K562 (cell line): Measurements from ENCODE around the gene ATXN7L2. TPM values are rescaled to one million over a fixed set of nuclear protein-coding genes. Genes with fewer than 3 reads are reported as not detected.

Experiments used
- ATAC-seq: fragments of 200-7000 bp; cut with Tn5 transposase; 3 replicates; pipeline ENCODE4 v1.9.1; 2020; ENCODE audit warnings: moderate library complexity
- BruUV-seq: library from RNA; stranded (reverse); fragments of 400-500 nt; replicated peaks from 2 replicates; lab custom pipeline; 2021; lab: Mats Ljungman, UMichigan
- CTCF ChIA-PET: fragments of 300-600 bp; formaldehyde crosslinking; extraction: SDS; loops from one replicate; lab custom pipeline; 2021; ENCODE audit warnings: low intra/inter-chr PET ratio; lab: Yijun Ruan, JAX
- POLR2A ChIA-PET: fragments of 300-600, 350-650 bp; sonication (Branson Sonifier 250); formaldehyde crosslinking; extraction: SDS; loops from one replicate; lab custom pipeline; 2021; ENCODE audit warnings: antibody characterized with exemption, inconsistent platforms; lab: Yijun Ruan, JAX
- DNase-seq, 4 experiments: peaks; one replicate each; pipeline versions ENCODE4 v3.0.0 to v3.0.0-alpha.2; 2011 to 2018; ENCODE audit warnings: low spot score in 3 of 4, mixed read lengths in 3 of 4; ENCODE audit errors: extremely low read depth in 1 of 4
- FAIRE-seq: peaks from 2 replicates; lab custom pipeline; 2011; peaks lifted over from hg19 to GRCh38; lab: Jason Lieb, UNC
- H2AFZ ChIP-seq: 2 replicates; pipeline ENCODE4 v1.6.0; 2011; ENCODE audit warnings: low read depth, low read length, control low read depth, inconsistent platforms
- H3K27ac ChIP-seq: fragments of 200-600 bp; 3 replicates; pipeline ENCODE4 v1.8.0; 2011; ENCODE audit warnings: low read depth, mild to moderate bottlenecking, control low read depth, inconsistent platforms, low read length, moderate library complexity, mixed read lengths; ENCODE audit errors: extremely low read depth
- H3K27me3 ChIP-seq, 2 experiments: fragments of 300-600 bp in 1 of 2; 2 replicates in 1 of 2; 3 replicates in 1 of 2; pipeline versions ENCODE4 v1.6.0 to v1.8.0; 2011; ENCODE audit warnings: inconsistent platforms in 2 of 2, low read length in 2 of 2, mild to moderate bottlenecking in 1 of 2, mixed read lengths in 1 of 2, moderate library complexity in 1 of 2; ENCODE audit not compliant: control insufficient read depth in 2 of 2, insufficient read depth in 2 of 2
- H3K36me3 ChIP-seq: fragments of 300-600 bp; 3 replicates; pipeline ENCODE4 v1.8.0; 2011; ENCODE audit warnings: mild to moderate bottlenecking, low read length, inconsistent platforms; ENCODE audit not compliant: control insufficient read depth, insufficient read depth
- H3K4me1 ChIP-seq, 2 experiments: fragments of 200-600 bp in 1 of 2; replicated peaks in 1 of 2; 2 replicates in 1 of 2; 3 replicates in 1 of 2; pipeline versions ENCODE4 v1.5.1 to v1.8.0; 2011; ENCODE audit warnings: inconsistent platforms in 2 of 2, low read length in 2 of 2, mild to moderate bottlenecking in 1 of 2, mixed read lengths in 1 of 2, moderate library complexity in 1 of 2; ENCODE audit not compliant: control insufficient read depth in 2 of 2, insufficient read depth in 2 of 2
- H3K4me2 ChIP-seq: 2 replicates; pipeline ENCODE4 v1.6.1; 2011; ENCODE audit warnings: low read length, control low read depth, inconsistent platforms, mixed read lengths; ENCODE audit not compliant: insufficient read depth
- H3K4me3 ChIP-seq: fragments of 200-600 bp; sonication (generic), shearing (Covaris generic); 2 replicates; pipeline ENCODE4 v1.5.1; 2016; ENCODE audit warnings: control low read depth, inconsistent platforms
- H3K79me2 ChIP-seq: fragments of 200-600 bp; 3 replicates; pipeline ENCODE4 v1.8.0; 2011; ENCODE audit warnings: low read length, inconsistent platforms; ENCODE audit not compliant: control insufficient read depth, insufficient read depth
- H3K9ac ChIP-seq, 2 experiments: 2 replicates each; pipeline versions ENCODE4 v1.6.0 to v1.6.1; 2011; ENCODE audit warnings: low read depth in 2 of 2, low read length in 2 of 2, control low read depth in 1 of 2, inconsistent platforms in 1 of 2, mild to moderate bottlenecking in 1 of 2, mixed read lengths in 1 of 2; ENCODE audit not compliant: insufficient read depth in 1 of 2
- H3K9me1 ChIP-seq: one replicate; pipeline ENCODE4 v1.6.0; 2011; ENCODE audit warnings: inconsistent platforms, mild to moderate bottlenecking, low read length, moderate library complexity; ENCODE audit not compliant: control insufficient read depth, insufficient read depth
- H3K9me3 ChIP-seq: replicated peaks from 2 replicates; pipeline ENCODE4 v1.5.1; 2011; ENCODE audit warnings: low read depth, low read length, inconsistent platforms; ENCODE audit not compliant: control insufficient read depth, insufficient read depth
- H4K20me1 ChIP-seq: replicated peaks from 2 replicates; pipeline ENCODE4 v1.6.1; 2011; ENCODE audit warnings: low read length, inconsistent platforms, mixed read lengths; ENCODE audit not compliant: control insufficient read depth, insufficient read depth
- ATF1 ChIP-seq, 2 experiments: fragments of 450-650 bp in 1 of 2; IDR thresholded peaks; 2 replicates each; pipeline ENCODE4 v1.6.1; 2016; ENCODE audit warnings: missing compliant biosample characterization in 1 of 2, missing genetic modification characterization in 1 of 2
- CBX2 ChIP-seq: fragments of 200-600 bp; sonication (generic); IDR thresholded peaks from one replicate; pipeline ENCODE4 v1.6.1; 2012; ENCODE audit warnings: mild to moderate bottlenecking, low read length, inconsistent platforms; ENCODE audit not compliant: insufficient read depth, poor library complexity, severe bottlenecking
- CBX8 ChIP-seq: fragments of 200-600 bp; sonication (generic); IDR thresholded peaks from 2 replicates; pipeline ENCODE4 v1.6.1; 2012; ENCODE audit warnings: borderline replicate concordance, mixed run types, low read depth, mild to moderate bottlenecking, moderate library complexity, mixed read lengths, low read length, control low read depth, inconsistent platforms; ENCODE audit not compliant: poor library complexity, severe bottlenecking; ENCODE audit errors: extremely low read depth
- MEIS2 ChIP-seq: fragments of 450-650 bp; IDR thresholded peaks from 2 replicates; pipeline ENCODE4 v1.6.1; 2014; ENCODE audit warnings: mild to moderate bottlenecking; ENCODE audit not compliant: partially characterized antibody
- SMC3 ChIP-seq: conservative IDR thresholded peaks from 2 replicates; pipeline ENCODE4 v1.6.1; 2011; ENCODE audit warnings: low read depth, low read length, improper control_type of control experiment; ENCODE audit not compliant: insufficient read depth
- ZNF717 ChIP-seq: fragments of 250-450 bp; sonication (Bioruptor Pico); IDR thresholded peaks from 2 replicates; pipeline ENCODE4 v1.5.0; 2021
- WGBS: fragments of 100-300 bp; shearing (Covaris generic); methylation state at CpG from one replicate; pipeline ENCODE4 v1.1.6; 2016; ENCODE audit warnings: low coverage, mixed read lengths; ENCODE audit not compliant: insufficient coverage; ENCODE audit errors: missing lambda C conversion rate; 5-methylcytosine and 5-hydroxymethylcytosine counted together
- in situ Hi-C: fragments of 300-500 bp; cut with MboI; formaldehyde crosslinking; loops from 4 replicates; pipeline ENCODE4 v1.15.0; 2018; ENCODE audit warnings: inconsistent platforms, mixed read lengths
- intact Hi-C: fragments of 100-400 bp; cut with micrococcal nuclease; formaldehyde crosslinking; loops from 2 replicates; pipeline ENCODE4 v1.14.2; 2022
- polyA plus RNA-seq, 8 experiments: library from polyadenylated mRNA; depleted of rRNA in 4 of 8; stranded (reverse) in 5 of 8; unstranded in 3 of 8; fragments of >200 nt; fragmentation: Nextera tagmentation in 2 of 8; fragmentation: Illumina TruSeq in 1 of 8; extraction: Ambion mirVana in 2 of 8; extraction: Trizol in 1 of 8; gene quantifications; 2 replicates each; pipeline versions ENCODE4 v1.2.1 to v1.2.3, GENCODE V29; 2011 to 2014; ENCODE audit warnings: inconsistent platforms in 1 of 8, missing spikeins in 1 of 8
- total RNA-seq, 7 experiments: library from RNA; depleted of rRNA in 6 of 7; stranded (reverse); fragments of >200 nt in 6 of 7; fragmentation: Illumina TruSeq in 2 of 7; extraction: Trizol in 2 of 7; gene quantifications; 2 replicates each; pipeline versions ENCODE4 v1.2.1 to v1.2.3, GENCODE V29; 2011 to 2021; ENCODE audit warnings: low replicate concordance in 1 of 7
- TF ChIP-seq, protein P1 (sequence below): IDR thresholded peaks from 2 replicates; pipeline ENCODE4 v1.6.1; 2016; ENCODE audit warnings: missing genetic modification characterization, missing compliant biosample characterization
- TF ChIP-seq, protein P2 (sequence below): fragments of 250-450 bp; sonication (Bioruptor Pico); IDR thresholded peaks from 2 replicates; pipeline ENCODE4 v1.4.0; 2020; ENCODE audit warnings: mild to moderate bottlenecking, moderate library complexity

Gene ATXN7L2
- total and polyA plus RNA-seq, 9 of the 15 experiments (the other 6 are each of a cell fraction or from before 2014, with no cell fraction given), result 0.21 to 10.4 (median 5.8) TPM

GRCh38 chr1:109468061-109468460 is 15.6 kb upstream of the ATXN7L2 start:
- ChIA-PET CTCF (no interaction called here), POLR2A (interaction anchor here (0.6 to 2.4 kb wide), 4 partner anchors 10 to 22 kb away, joined by 3 to 6 read pairs (median 4); no protein-coding TSS in a partner anchor)
- peaks cover 0 to 11% of the 10 kb centered on the region in 2 experiments; a peak in 3 of 5 replicates for H3K4me1 ChIP-seq
- H3K9me3 ChIP-seq, result no peaks in the 10 kb centered on the region
- no TSS peak for BruUV-seq
- intact Hi-C loops, result no loop called here
- no peak overlapping the region for H3K27ac ChIP-seq
- no peaks in the 10 kb centered on the region for H3K79me2 ChIP-seq
- no peak overlapping the region for H2AFZ ChIP-seq
- TF ChIP-seq CBX2, result peak; percentile 17
- TF ChIP-seq ATF1 (CRISPR knock-in tag; IDR thresholded peaks at IDR 0.05), result no peak
- TF ChIP-seq ATF1 (tag; IDR thresholded peaks at IDR 0.05), result no peak
- H3K4me3 ChIP-seq, result no peak overlapping the region
- 6% methylated on average over 1 of the region's 1 CpG for WGBS
- no peaks in the 10 kb centered on the region; the same call in 1 of the 2 replicates for H4K20me1 ChIP-seq
- no peaks in the 10 kb centered on the region for H3K36me3 ChIP-seq
- FAIRE-seq (no peak), ATAC-seq (no peak), DNase-seq (peak in 1 of 4 experiments; percentile 8)
- peaks cover 60 to 67% of the 10 kb centered on the region in 2 experiments for H3K27me3 ChIP-seq
- no peak overlapping the region for H3K9ac ChIP-seq
- in situ Hi-C loops, result no loop called here
- H3K4me2 ChIP-seq, result no peak overlapping the region
- no peaks in the 10 kb centered on the region for H3K9me1 ChIP-seq

GRCh38 chr1:109468903-109469302 is 14.8 kb upstream of the ATXN7L2 start:
- ATAC-seq (no peak), FAIRE-seq (no peak), DNase-seq (no peak)
- Histone ChIP-seq H2AFZ (no peak overlapping the region), H3K4me1 (peaks cover 0 to 11% of the 10 kb centered on the region in 2 experiments; a peak in 3 of 5 replicates), H3K9me1 (no peaks in the 10 kb centered on the region), H3K27me3 (peaks cover 62 to 76% of the 10 kb centered on the region in 2 experiments), H3K4me2 (no peak overlapping the region), H4K20me1 (no peaks in the 10 kb centered on the region; the same call in 1 of the 2 replicates), H3K36me3 (no peaks in the 10 kb centered on the region), H3K9me3 (no peaks in the 10 kb centered on the region), H3K27ac (no peak overlapping the region), H3K4me3 (no peak overlapping the region), H3K79me2 (no peaks in the 10 kb centered on the region), H3K9ac (no peak overlapping the region)
- no TSS peak for BruUV-seq
- intact Hi-C loops, result no loop called here
- ChIA-PET POLR2A (interaction anchor here (0.7 to 2.4 kb wide), 5 partner anchors 9 to 45 kb away, joined by 3 to 6 read pairs (median 4); no protein-coding TSS in a partner anchor), CTCF (no interaction called here)
- WGBS, result 2% methylated on average over 2 of the region's 2 CpGs
- peak; percentile 16 for TF ChIP-seq CBX8
- no peak for TF ChIP-seq SMC3
- no peak for TF ChIP-seq MEIS2
- TF ChIP-seq, protein P1, sequence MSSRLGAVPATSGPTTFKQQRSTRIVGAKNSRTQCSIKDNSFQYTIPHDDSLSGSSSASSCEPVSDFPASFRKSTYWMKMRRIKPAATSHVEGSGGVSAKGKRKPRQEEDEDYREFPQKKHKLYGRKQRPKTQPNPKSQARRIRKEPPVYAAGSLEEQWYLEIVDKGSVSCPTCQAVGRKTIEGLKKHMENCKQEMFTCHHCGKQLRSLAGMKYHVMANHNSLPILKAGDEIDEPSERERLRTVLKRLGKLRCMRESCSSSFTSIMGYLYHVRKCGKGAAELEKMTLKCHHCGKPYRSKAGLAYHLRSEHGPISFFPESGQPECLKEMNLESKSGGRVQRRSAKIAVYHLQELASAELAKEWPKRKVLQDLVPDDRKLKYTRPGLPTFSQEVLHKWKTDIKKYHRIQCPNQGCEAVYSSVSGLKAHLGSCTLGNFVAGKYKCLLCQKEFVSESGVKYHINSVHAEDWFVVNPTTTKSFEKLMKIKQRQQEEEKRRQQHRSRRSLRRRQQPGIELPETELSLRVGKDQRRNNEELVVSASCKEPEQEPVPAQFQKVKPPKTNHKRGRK (tag), result no peak
- TF ChIP-seq ZNF717 (CRISPR knock-in tag), result no peak
- TF ChIP-seq, protein P2, sequence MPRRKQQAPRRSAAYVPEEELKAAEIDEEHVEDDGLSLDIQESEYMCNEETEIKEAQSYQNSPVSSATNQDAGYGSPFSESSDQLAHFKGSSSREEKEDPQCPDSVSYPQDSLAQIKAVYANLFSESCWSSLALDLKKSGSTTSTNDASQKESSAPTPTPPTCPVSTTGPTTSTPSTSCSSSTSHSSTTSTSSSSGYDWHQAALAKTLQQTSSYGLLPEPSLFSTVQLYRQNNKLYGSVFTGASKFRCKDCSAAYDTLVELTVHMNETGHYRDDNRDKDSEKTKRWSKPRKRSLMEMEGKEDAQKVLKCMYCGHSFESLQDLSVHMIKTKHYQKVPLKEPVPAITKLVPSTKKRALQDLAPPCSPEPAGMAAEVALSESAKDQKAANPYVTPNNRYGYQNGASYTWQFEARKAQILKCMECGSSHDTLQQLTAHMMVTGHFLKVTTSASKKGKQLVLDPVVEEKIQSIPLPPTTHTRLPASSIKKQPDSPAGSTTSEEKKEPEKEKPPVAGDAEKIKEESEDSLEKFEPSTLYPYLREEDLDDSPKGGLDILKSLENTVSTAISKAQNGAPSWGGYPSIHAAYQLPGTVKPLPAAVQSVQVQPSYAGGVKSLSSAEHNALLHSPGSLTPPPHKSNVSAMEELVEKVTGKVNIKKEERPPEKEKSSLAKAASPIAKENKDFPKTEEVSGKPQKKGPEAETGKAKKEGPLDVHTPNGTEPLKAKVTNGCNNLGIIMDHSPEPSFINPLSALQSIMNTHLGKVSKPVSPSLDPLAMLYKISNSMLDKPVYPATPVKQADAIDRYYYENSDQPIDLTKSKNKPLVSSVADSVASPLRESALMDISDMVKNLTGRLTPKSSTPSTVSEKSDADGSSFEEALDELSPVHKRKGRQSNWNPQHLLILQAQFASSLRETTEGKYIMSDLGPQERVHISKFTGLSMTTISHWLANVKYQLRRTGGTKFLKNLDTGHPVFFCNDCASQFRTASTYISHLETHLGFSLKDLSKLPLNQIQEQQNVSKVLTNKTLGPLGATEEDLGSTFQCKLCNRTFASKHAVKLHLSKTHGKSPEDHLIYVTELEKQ, result no peak
- in situ Hi-C loops, result no loop called here
